CD14-positive monocyte (primary cell): ENCODE data around the gene C1QTNF7. TPM values are rescaled to one million over a fixed set of nuclear protein-coding genes. Genes with fewer than 3 reads are reported as not detected.

Source experiments
- DNase-seq, 3 donors: peaks; one replicate each; pipeline ENCODE4 v3.0.0-alpha.2; 2011 to 2022
- H2AFZ ChIP-seq: 2 replicates; pipeline ENCODE4 v1.6.0; 2012; ENCODE audit warnings: mild to moderate bottlenecking, low read depth, low read length, inconsistent platforms; ENCODE audit not compliant: insufficient read depth, poor library complexity, severe bottlenecking
- H3K27ac ChIP-seq, 2 donors: 1 replicate in 1 of 2; 2 replicates in 1 of 2; pipeline ENCODE4 v1.5.1; 2012 to 2013; ENCODE audit warnings: low read length in 2 of 2, control low read depth in 1 of 2, inconsistent platforms in 1 of 2, low read depth in 1 of 2, mild to moderate bottlenecking in 1 of 2
- H3K27me3 ChIP-seq, 2 donors: one replicate each; pipeline versions ENCODE4 v1.6.0 to v1.6.1; 2011 to 2013; ENCODE audit warnings: low read length in 2 of 2; ENCODE audit not compliant: control insufficient read depth in 2 of 2, insufficient read depth in 2 of 2
- H3K36me3 ChIP-seq, 2 donors: replicated peaks in 1 of 2; 1 replicate in 1 of 2; 2 replicates in 1 of 2; pipeline versions ENCODE4 v1.5.1 to v1.6.1; 2012 to 2013; ENCODE audit warnings: low read length in 2 of 2, control low read depth in 1 of 2, inconsistent platforms in 1 of 2, mild to moderate bottlenecking in 1 of 2; ENCODE audit not compliant: insufficient read depth in 2 of 2, control insufficient read depth in 1 of 2
- H3K4me1 ChIP-seq, 2 donors: 1 replicate in 1 of 2; 2 replicates in 1 of 2; pipeline versions ENCODE4 v1.5.1 to v1.6.1; 2012 to 2013; ENCODE audit warnings: low read length in 2 of 2, control low read depth in 1 of 2, inconsistent platforms in 1 of 2, mild to moderate bottlenecking in 1 of 2, moderate library complexity in 1 of 2; ENCODE audit not compliant: insufficient read depth in 2 of 2, control insufficient read depth in 1 of 2
- H3K4me2 ChIP-seq: replicated peaks from 2 replicates; pipeline ENCODE3; 2012; ENCODE audit warnings: low read length, moderate library complexity, mild to moderate bottlenecking; ENCODE audit not compliant: poor library complexity, severe bottlenecking; ENCODE audit errors: extremely low read depth
- H3K4me3 ChIP-seq, 3 experiments: fragments of 200-600 bp in 1 of 3; sonication (generic) in 1 of 3; replicated peaks in 1 of 3; 1 replicate in 2 of 3; 2 replicates in 1 of 3; pipeline ENCODE4 v1.5.1; 2011 to 2013; ENCODE audit warnings: low read length in 3 of 3, mild to moderate bottlenecking in 3 of 3, control low read depth in 2 of 3, low read depth in 2 of 3, inconsistent platforms in 1 of 3, moderate library complexity in 1 of 3
- H3K79me2 ChIP-seq: 2 replicates; pipeline ENCODE4 v1.6.0; 2012; ENCODE audit warnings: mild to moderate bottlenecking, control low read depth, inconsistent platforms, low read length, moderate library complexity; ENCODE audit not compliant: insufficient read depth
- H3K9ac ChIP-seq: 2 replicates; pipeline ENCODE4 v1.6.0; 2017; ENCODE audit warnings: low read length, mild to moderate bottlenecking; ENCODE audit not compliant: insufficient read depth, poor library complexity, severe bottlenecking
- H3K9me3 ChIP-seq, 2 donors: replicated peaks in 1 of 2; 1 replicate in 1 of 2; 2 replicates in 1 of 2; pipeline versions ENCODE4 v1.5.1 to v1.6.1; 2012 to 2013; ENCODE audit warnings: low read length in 2 of 2, control low read depth in 1 of 2; ENCODE audit not compliant: control insufficient read depth in 1 of 2, insufficient read depth in 1 of 2
- H4K20me1 ChIP-seq: 2 replicates; pipeline ENCODE4 v1.6.0; 2012; ENCODE audit warnings: mild to moderate bottlenecking, low read length, control low read depth, moderate library complexity; ENCODE audit not compliant: insufficient read depth
- H3K27ac Mint-ChIP-seq, 7 donors: one replicate each; pipeline ENCODE4 v1.8.0; 2020; ENCODE audit warnings: mild to moderate bottlenecking in 7 of 7, mixed read lengths in 7 of 7, moderate library complexity in 6 of 7, inconsistent platforms in 2 of 7
- H3K27me3 Mint-ChIP-seq, 3 donors: one replicate each; pipeline ENCODE4 v1.8.0; 2021 to 2022; ENCODE audit warnings: low read depth in 3 of 3, mild to moderate bottlenecking in 3 of 3, mixed read lengths in 3 of 3, moderate library complexity in 3 of 3, inconsistent platforms in 1 of 3
- H3K36me3 Mint-ChIP-seq, 2 donors: one replicate each; pipeline ENCODE4 v1.8.0; 2020; ENCODE audit warnings: mixed read lengths in 2 of 2, inconsistent platforms in 1 of 2, mild to moderate bottlenecking in 1 of 2
- H3K4me1 Mint-ChIP-seq: one replicate; pipeline ENCODE4 v1.8.0; 2020; ENCODE audit warnings: mild to moderate bottlenecking, mixed read lengths
- H3K4me3 Mint-ChIP-seq, 2 donors: one replicate each; pipeline ENCODE4 v1.8.0; 2020; ENCODE audit warnings: mild to moderate bottlenecking in 2 of 2, mixed read lengths in 2 of 2, moderate library complexity in 1 of 2
- H3K9me3 Mint-ChIP-seq, 7 donors: one replicate each; pipeline ENCODE4 v1.8.0; 2020 to 2022; ENCODE audit warnings: mixed read lengths in 7 of 7, mild to moderate bottlenecking in 6 of 7, moderate library complexity in 6 of 7, inconsistent platforms in 2 of 7
- CTCF ChIP-seq: fragments of 200-600 bp; IDR thresholded peaks from one replicate; pipeline ENCODE4 v1.8.0; 2022; ENCODE audit warnings: antibody characterized with exemption, mild to moderate bottlenecking
- WGBS: methylation state at CpG from one replicate; pipeline ENCODE4 v1.1.5; 2013; ENCODE audit warnings: missing lambda C conversion rate; ENCODE audit not compliant: insufficient coverage; 5-methylcytosine and 5-hydroxymethylcytosine counted together
- intact Hi-C, 2 donors: fragments of 100-400 bp; cut with micrococcal nuclease; formaldehyde crosslinking; loops; one replicate each; pipeline versions ENCODE4 v1.15.0 to v1.15.1; 2023
- polyA plus RNA-seq, 3 donors: library from polyadenylated mRNA; depleted of rRNA in 1 of 3; unstranded in 2 of 3; stranded (reverse) in 1 of 3; fragments of 300-500 nt in 2 of 3; fragments of >200 nt in 1 of 3; fragmentation: Illumina TruSeq in 2 of 3; gene quantifications; 1 replicate in 2 of 3; 2 replicates in 1 of 3; pipeline ENCODE4 v1.2.3, GENCODE V29; 2012 to 2021

C1QTNF7 gene
- polyA plus RNA-seq, 3 donors = not detected

GRCh38 chr4:15458616-15459015 lies 30.8 kb downstream of the C1QTNF7 start:
- no peak for DNase-seq
- no peak overlapping the region for H3K4me3 Mint-ChIP-seq
- WGBS = no CpG with 5 or more reads among the region's 2 CpGs

GRCh38 chr4:15459706-15460105 lies 31.9 kb downstream of the C1QTNF7 start:
- no peak overlapping the region for H3K4me2 ChIP-seq
- no peak overlapping the region for H3K4me3 Mint-ChIP-seq
- no peak overlapping the region for H3K4me3 ChIP-seq
- intact Hi-C loops = loop anchor here in 1 of 2 donors (5.0 kb wide), 1 partner anchor 227 kb away; no protein-coding TSS in a partner anchor
- H4K20me1 ChIP-seq = no peaks in the 10 kb centered on the region
- no peaks in the 10 kb centered on the region for H3K27me3 ChIP-seq
- H3K27ac ChIP-seq = no peak overlapping the region
- H3K36me3 ChIP-seq = no peaks in the 10 kb centered on the region
- H3K9me3 Mint-ChIP-seq = no peaks in the 10 kb centered on the region
- no peak overlapping the region for H3K9ac ChIP-seq
- no peak overlapping the region for H3K27ac Mint-ChIP-seq
- no peak overlapping the region for H2AFZ ChIP-seq
- peaks cover 31 to 32% of the 10 kb centered on the region in 2 donors for H3K4me1 ChIP-seq
- no peaks in the 10 kb centered on the region for H3K27me3 Mint-ChIP-seq
- no peak for DNase-seq
- TF ChIP-seq CTCF = no peak
- no peaks in the 10 kb centered on the region for H3K9me3 ChIP-seq
- no peaks in the 10 kb centered on the region for H3K79me2 ChIP-seq
- peaks cover 33% of the 10 kb centered on the region for H3K4me1 Mint-ChIP-seq
- no peaks in the 10 kb centered on the region for H3K36me3 Mint-ChIP-seq

More at GRCh38 chr4:15458616-15459015, 30.8 kb downstream of the C1QTNF7 start:
- Histone ChIP-seq H3K27me3 (no peaks in the 10 kb centered on the region), H3K4me1 (peaks cover 32 to 34% of the 10 kb centered on the region in 2 donors), H4K20me1 (no peaks in the 10 kb centered on the region), H3K27ac (no peak overlapping the region), H3K36me3 (no peaks in the 10 kb centered on the region), H3K4me3 (no peak overlapping the region), H3K9me3 (no peaks in the 10 kb centered on the region), H3K79me2 (no peaks in the 10 kb centered on the region), H3K4me2 (no peak overlapping the region), H2AFZ (no peak overlapping the region), H3K9ac (no peak overlapping the region)
- no peak for TF ChIP-seq CTCF
- no peak overlapping the region for H3K27ac Mint-ChIP-seq
- no peaks in the 10 kb centered on the region for H3K36me3 Mint-ChIP-seq
- no peaks in the 10 kb centered on the region for H3K9me3 Mint-ChIP-seq
- intact Hi-C loops = loop anchor here in 1 of 2 donors (5.0 kb wide), 1 partner anchor 226 kb away; no protein-coding TSS in a partner anchor
- H3K4me1 Mint-ChIP-seq = peaks cover 35% of the 10 kb centered on the region
- H3K27me3 Mint-ChIP-seq = no peaks in the 10 kb centered on the region
